GM19467 (cell line): ENCODE measurements around the gene ACSM6.
"Not testable (repeated sequence)": the region's sequence is repeated elsewhere in the genome, so short reads cannot be mapped to it uniquely, and the experiment has no call there.

Source experiments
- ATAC-seq: cut with Tn5 transposase; IDR thresholded peaks from one replicate; pipeline ENCODE4 v1.9.1; 2021; ENCODE audit warnings: mild to moderate bottlenecking, moderate library complexity; ENCODE audit not compliant: unreplicated experiment

The ACSM6 gene

DNA sequence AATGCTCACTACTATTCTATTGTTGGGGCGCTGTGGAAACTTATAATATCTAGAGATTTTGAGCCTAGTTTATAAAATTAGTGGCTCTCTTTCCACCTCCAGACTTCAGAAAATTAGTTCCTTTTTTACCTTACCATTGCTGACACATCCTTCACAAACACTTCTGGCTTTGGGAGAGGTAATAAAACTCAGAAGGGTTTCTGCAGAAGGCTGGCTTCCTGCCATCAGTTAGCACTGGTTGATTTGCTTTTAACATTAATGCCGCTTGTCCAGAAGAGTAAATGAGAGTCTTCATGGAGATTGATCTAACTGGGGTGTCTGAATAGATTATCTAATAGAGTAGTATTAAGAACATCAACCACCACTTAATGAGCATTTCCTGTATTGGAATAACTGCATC lies 20.3 kb downstream of the ACSM6 start:
- ATAC-seq, result no peak

GRCh38 chr10:95214793-95215192 lies 20.8 kb downstream of the ACSM6 start:
- peak; percentile 61 for ATAC-seq

DNA sequence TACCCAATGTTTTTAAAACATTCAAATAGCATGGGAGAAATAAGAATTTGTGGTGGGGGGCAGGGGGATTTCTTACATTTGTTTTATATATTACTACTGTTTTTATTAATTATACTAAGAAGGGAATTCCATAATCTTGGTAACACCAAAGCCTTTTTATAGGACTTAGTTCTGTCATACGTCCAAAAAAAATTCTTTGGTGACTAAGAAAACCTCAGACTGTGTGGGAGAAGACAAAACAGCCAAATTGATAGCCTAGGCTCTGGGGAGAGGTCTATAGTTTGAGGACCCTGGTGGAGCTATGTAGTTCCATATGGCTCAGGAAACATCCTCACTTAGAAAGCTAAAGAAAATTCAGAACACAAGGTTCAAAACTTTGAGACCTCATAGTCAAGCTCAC lies 23.4 kb downstream of the ACSM6 start:
- ATAC-seq, result no peak

- ATAC-seq, result no peak
These were observed 26.5 kb downstream of the ACSM6 start for GRCh38 chr10:95220539-95220938.

DNA sequence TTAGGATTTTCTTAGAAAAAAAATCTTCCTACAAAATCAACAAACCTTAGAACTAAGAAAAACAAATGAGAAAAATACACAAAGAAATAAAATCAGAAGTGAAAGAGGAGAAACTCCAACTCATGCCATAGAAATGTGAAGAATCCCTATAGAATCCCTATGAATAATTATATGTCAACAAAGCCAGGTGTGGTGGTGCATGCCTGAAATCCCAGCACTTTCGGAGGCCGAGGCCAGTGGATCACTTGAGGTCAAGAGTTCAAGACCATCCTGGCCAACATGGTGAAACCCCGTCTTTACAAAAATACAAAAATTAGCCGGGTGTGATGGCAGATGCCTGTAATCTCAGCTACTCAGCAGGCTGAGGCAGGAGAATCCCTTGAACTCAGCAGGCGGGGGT lies 27.1 kb downstream of the ACSM6 start:
- no peak for ATAC-seq

- ATAC-seq, result no peak
These were observed 31.1 kb downstream of the ACSM6 start for GRCh38 chr10:95225136-95225535.

- ATAC-seq, result not testable (repeated sequence)
These were observed 35.1 kb downstream of the ACSM6 start for GRCh38 chr10:95228934-95229723.

GRCh38 chr10:95229724-95230627 lies 35.9 kb downstream of the ACSM6 start:
- ATAC-seq, result no peak

DNA sequence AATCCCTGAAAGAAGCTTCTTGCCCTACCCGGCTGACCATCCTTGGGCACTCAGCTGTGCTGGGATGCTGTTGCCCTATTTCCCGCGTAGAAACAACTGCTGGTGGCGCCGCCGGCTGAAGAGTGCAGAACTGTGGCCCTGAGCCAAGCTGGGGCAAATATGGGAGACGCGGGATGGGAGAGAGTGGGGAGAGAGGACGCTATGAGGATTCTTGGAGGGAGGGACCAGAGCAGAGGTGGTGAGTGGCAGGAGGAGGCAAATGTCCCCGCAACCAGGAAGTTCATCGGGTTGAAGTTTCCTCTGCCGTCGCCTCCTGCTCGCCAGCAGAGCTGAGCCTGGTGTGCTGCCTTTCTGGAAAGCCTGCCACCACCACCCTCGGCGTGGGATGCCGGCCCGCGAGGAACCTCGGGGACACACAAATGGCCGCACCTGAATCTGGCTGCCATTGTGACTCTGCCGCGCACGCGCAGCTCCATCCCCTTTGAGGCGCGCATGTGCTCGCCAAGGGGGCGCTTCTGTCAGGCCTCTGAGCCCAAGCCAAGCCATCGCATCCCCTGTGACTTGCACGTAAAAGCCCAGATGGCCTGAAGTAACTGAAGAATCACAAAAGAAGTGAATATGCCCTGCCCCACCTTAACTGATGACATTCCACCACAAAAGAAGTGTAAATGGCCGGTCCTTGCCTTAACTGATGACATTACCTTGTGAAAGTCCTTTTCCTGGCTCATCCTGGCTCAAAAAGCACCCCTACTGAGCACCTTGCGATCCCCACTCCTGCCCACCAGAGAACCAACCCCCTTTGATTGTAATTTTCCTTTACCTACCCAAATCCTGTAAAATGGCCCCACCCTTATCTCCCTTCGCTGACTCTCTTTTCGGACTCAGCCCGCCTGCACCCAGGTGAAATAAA lies 36.9 kb downstream of the ACSM6 start:
- ATAC-seq, result not testable (repeated sequence)

GRCh38 chr10:95233377-95234034 lies 39.5 kb downstream of the ACSM6 start:
- no peak for ATAC-seq

DNA sequence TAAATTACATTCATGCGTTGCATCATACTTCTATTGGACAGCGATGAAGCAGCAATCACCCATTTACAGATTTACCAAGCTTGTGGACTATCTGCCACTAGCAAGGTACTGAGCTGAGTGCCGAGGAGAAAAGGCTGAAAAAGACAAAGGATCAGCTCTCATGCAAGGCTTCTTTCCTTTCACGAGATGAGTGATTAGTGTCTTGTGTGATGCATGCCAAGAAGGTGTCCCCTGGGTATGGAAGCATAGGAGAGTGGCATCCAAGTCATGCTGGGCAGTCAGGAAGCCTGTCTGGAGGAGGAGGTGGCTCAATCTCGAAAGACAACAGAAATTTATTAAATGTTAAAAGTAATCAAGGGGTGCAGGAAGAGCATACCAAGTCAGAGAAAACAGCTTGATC lies 40.9 kb downstream of the ACSM6 start:
- no peak for ATAC-seq

GRCh38 chr10:95235676-95236067 lies 41.6 kb downstream of the ACSM6 start:
- no peak for ATAC-seq

- peak; percentile 96 for ATAC-seq
These were observed 42.2 kb downstream of the ACSM6 start for GRCh38 chr10:95236068-95236903.

DNA sequence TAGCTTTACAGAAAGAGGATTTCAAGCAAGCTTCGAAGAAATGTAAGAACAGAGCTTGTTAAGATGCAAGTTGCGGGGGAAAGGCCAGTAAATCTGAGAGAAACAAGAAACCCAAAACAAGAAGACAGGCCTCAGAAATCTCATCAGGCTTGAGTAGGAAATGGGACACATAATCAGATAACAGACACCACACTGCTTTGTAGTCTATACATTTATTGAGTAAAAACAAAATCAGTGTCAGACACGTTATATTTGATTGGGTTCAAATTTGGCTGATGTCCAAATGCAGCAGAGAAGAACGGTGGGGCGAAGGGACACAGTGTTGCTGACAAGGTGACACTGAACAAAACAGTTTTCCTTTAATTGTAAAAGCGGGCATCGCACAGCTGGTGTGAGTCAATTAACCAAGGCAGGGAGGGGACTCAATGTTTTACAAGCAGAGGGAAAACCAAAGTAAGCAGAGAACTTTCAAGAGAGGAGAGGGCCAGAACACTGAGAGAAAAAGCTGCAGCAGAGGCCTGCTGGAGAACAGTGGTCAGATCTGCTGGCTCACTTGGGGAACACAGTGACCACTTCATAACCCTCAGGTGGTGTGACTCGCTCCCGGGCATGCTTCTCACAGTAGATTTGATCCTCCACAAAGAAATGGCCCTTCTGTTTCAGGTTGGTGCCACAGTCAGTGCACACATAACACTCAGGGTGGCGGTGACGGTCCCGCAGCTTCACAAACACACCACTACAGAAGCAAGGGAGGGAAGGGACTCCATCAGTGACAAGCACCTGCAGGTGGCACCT lies 43.5 kb downstream of the ACSM6 start:
- ATAC-seq, result no peak

DNA sequence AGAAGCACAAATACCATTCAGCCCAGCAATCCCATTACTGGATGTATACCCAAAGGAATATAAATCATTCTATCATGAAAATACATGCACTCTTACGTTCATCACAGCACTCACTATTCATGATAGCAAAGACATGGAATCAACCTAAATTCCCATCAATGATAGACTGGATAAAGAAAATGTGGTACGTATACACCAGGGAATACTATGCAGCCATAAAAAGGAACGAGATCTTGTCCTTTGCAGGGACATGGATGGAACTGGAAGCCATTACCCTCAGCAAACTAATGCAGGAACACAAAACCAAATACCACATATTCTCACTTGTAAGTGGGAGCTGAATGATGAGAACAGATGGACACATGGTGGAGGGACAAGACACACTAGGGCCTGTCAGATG lies 46.1 kb downstream of the ACSM6 start:
- ATAC-seq, result not testable (repeated sequence)

DNA sequence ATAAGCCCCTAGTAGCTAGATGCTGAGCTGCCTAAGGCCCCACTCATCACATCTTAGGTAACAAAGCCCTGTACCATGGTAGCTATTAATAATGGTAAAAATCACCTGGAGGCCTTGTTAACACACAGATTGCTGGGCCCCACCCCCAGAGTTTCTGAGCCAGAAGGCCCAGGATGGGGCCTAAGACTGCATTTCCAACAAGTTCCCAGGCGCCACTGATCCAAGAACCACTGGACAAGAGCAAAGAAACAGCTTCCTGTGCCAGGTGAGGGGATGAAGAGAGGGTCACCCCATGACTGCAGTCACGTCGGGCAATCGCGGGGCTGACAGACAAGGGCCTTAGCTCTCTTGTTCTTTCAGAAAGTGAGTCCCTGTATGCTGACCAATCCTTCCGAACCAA lies 46.8 kb downstream of the ACSM6 start:
- ATAC-seq, result no peak

- ATAC-seq, result no peak
These were observed 47.5 kb downstream of the ACSM6 start for GRCh38 chr10:95241533-95241932.

DNA sequence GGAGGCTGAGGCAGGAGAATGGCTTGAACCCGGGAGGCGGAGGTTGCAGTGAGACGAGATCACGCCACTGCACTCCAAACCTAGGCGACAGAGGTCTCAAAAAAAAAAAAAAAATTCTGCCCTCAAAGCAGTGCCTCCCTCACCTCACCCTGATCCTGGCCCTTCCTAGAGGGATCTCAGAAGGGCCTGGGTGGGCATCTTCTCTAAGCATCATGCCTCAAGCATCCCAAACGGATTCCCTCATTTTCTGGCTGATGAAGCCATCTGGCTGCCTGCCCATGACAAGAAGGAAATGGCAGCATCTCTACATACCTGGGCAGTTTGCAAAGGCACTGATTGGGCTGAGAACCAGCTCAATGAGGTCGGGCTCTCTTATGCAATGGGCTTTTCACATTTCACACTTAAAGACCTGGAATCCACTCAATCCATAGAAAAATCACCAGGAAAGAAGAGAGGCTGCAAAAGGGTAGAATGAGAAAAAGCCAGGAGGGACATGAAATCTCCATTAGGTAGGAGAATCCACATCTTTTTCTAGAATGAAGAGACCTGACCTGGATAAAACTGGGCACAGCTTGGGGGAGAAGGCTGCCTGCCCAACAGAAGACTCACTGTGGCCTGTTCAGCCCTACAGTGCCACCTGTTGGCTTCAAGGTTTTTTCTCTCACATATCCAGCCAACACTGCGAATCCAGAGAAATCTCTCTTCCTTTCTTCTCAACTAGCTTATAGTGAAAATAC lies 48.7 kb downstream of the ACSM6 start:
- ATAC-seq, result no peak
